NCI-H1092 treated with DMSO at 0.1 percent for 48 hours (cell line): ENCODE results near the gene NFIL3.
A peak's percentile ranks its signal among the peaks of the same experiment; 100 is the strongest.
"Not testable (repeated sequence)": the region's sequence is repeated elsewhere in the genome, so short reads cannot be mapped to it uniquely, and the experiment has no call there.

Source experiments
- DNase-seq: peaks from one replicate; lab custom pipeline; 2025; lab: John Stamatoyannopoulos, UW

The NFIL3 gene, protein sequence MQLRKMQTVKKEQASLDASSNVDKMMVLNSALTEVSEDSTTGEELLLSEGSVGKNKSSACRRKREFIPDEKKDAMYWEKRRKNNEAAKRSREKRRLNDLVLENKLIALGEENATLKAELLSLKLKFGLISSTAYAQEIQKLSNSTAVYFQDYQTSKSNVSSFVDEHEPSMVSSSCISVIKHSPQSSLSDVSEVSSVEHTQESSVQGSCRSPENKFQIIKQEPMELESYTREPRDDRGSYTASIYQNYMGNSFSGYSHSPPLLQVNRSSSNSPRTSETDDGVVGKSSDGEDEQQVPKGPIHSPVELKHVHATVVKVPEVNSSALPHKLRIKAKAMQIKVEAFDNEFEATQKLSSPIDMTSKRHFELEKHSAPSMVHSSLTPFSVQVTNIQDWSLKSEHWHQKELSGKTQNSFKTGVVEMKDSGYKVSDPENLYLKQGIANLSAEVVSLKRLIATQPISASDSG

DNA sequence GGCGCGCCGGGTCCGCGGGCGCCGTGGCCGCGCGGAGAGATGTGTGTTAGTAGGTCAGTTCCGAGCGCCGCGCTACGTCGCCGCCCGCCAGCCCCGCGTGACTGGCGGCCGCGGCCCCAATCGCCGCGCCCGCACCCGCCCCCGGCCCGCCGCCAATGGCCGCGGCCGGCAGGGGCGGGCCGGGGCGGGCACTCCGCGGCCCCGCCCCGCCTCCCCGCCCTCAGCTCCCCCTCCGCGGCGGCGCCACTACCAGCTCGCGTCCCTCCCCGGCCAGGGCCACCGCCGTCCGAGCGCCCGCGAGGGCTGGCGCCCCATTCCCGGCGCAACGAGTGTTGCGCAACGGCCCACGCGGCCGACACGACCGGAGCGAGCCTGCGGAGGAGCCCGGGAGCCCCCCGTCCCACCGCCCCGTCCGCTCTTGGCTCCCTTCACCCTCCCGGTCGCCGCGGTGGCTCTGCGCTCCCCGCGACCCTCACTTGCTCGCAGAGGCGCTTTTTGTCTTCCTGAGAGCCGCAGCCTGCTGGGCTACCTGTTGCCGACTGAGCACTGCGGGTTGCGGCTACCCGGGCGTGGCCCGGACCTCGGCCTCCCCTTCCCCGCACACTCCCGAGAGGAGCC is at the start of gene NFIL3:
Gene NFIL3 (minus strand): TSS at position 48 of the 618 bp plus-strand sequence. CDS start 13,098 bp downstream, outside the sequence.
- peak; percentile 75 for DNase-seq

DNA sequence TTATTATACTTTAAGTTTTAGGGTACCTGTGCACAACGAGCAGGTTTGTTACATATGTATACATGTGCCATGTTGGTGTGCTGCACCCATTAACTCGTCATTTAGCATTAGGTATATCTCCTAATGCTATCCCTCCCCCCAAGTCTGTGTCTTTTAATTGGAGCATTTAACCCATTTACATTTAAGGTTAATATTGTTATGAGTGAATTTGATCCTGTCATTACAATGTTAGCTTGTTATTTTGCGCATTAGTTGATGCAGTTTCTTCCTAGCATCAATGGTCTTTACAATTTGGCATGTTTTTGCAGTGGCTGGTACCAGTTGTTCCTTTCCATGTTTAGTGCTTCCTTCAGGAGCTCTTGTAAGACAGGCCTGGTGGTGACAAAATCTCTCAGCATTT is 47.9 kb upstream of the NFIL3 start:
- DNase-seq = not testable (repeated sequence)

DNA sequence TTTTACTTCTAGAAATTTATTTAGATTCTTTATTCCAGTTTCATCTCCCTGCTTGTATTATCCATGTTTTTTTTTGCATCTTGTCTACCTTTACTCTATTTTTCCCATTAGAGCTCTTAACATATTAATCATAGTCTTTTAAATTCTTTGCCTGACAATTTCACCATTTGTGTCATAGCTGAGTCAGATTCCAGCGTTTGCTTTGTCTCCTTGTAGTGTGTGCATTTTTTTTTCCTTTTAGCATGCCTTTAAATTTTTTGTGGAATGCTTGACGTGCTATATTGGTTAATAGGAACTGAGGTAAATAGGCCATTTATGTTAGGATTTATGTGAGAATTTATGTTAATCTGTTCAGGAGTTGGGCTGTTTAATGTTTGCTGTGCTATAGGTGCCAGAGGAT is 41.8 kb upstream of the NFIL3 start:
- no peak for DNase-seq

DNA sequence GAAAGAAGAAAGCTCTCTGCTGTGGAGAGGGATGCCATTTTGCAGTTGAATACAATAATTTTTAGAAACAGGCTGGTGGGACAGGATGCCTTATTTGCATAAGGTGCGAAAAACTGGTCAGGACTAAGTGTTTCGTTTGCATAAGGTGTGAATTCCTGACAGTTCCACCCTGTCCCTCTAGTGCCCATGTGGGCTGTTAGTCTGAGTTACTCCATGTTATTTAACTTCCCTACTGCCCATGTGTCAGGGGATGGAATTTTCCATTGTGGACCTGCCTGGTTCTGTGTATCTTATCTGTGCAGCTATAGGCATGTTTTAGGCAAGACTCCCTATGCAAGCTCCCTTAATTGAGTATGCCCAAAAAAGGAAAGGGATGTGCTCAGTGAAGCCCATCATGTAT is 35.3 kb upstream of the NFIL3 start:
- DNase-seq = no peak

DNA sequence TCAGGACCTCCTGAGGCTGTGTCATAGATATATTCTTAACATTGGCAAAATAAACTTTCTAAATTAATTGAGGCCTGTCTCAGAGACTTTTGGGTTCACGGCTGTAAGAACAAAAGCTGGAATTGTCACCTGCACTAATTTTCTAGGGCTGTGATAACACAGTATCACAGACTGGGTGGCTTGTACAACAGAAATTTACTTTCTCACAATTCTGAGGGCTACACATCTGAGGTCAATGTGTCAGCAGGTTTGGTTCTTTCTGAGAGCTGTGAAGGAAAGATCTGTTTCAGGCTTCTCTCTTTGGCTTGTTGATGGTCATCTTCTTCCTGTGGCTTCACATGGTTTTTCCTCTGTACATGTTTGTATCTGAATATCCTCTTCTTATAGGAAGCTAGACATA is 29.2 kb upstream of the NFIL3 start:
- DNase-seq = no peak

DNA sequence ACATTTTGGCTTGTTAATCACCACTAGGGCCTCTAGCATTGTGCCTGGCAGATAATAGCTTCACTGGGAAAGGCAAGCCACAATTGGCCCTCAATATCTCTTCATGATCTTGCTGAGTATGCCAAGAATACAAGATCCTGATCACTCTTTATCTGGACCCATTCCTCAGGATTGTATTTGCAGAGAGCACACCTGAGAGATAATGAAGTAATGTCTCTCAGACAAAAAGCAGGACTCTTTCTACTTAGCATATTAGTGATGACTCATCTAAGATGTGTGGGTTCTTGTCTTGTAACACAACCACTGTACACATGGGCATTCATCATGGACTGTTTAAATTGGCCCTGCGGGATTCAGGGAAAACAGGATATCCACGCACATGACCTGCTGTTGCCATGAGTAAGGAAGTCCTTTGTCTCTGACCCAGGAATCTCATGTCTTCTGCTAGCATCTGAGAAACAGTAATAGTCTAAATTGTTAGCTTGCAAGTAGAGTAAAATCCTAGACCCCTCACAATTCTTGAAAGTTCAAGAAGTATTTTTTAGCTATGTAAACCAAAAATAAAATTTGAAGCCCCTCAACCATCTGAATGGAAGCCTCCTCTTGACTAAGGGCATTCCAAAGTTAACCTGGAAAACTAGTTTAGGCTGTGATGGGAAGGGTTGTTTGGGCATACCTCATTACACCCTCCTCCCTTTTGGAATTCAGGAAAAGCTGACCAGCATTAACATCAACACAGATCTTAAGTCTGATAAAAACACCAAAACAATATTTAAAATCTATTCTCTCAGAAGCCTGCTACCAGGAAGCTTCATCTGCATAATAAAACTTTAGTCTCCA is 28.0 kb upstream of the NFIL3 start:
- no peak for DNase-seq

DNA sequence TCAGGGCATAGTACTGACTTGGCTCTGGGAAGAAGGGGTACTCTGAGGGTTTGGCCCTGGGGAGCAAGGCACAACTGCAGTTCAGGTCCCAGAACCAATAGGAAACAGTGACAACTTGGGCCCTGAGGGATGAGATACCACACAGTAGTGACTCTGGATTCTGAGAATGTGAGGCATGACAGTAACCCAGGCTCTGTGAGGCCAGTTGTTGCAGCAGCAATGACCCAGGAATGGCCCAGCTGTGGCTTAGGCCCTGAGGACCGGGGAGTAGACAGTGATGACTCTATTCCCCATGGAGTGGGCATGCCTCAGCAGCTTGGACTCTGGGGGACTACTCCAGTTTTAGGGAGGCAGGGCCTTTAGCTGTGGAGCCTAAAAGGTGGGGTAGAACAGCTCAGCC is 21.5 kb upstream of the NFIL3 start:
- DNase-seq = no peak

DNA sequence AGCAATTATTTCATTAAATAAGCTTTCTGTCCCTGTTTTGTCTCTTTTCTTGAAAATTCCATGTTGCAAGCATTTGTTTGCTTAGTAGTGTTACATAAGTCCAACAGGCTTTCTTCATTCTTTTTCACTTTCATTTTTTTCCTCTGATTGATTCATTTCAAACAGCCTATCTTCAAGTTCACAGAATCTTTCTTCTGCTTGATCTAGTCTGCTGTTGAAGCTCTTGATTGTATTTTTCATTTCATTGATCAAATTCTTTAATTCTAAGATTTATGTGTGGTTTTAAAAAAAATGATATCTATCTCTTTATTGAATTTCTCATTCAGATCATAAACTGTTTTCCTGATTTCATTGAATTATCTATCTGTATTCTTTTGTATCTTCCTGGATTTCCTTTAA is 20.4 kb upstream of the NFIL3 start:
- no peak for DNase-seq

DNA sequence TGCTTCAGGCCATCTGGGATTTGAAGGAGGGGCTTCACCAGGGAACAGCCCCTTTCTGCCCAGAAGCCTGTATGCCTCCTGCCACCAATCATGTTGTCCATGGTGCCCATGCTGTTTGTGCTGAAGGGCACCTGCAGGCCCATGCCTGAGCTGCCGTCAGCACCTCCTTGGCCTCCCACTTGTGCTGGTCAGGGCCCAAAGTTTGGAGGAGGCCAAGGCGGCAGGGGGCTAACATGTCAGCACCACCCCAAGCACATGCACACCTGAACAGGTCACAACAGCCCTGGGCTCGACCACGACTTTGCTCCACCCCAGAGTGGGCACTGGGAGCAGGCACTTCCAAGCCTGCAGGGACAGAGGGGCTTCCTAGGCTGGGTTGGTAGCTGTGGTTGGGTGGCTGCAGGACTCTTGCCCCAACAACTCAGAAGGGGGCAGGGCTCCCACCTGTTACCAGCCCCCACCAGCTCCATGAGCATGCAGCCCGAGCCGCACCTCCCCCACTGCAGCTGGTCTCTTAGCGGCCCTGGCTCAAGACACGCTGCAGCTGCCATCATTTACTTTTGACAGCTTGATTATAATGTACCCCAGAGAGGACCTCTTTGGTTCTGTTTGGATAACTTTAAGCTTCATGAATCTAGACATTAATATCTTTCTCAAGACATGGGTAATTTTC is 19.8 kb upstream of the NFIL3 start:
- DNase-seq = no peak

DNA sequence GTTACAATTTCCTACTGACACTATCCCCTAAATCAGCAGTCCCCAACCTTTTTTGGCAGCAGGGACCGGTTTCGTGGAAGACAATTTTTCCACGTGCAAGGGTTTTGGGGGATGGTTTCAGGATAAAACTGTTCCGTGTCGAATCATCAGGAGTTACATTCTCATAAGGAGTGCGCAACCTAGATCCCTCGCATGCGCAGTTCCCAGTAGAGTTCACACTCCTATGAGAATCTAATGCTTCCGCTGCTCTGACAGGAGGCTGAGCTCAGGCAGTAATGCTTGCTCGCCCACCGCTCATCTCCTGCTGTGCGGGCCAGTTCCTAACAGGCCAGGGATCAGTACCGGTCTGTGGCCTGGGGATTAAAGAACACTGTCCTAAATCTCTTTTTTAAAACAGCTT is 13.2 kb upstream of the NFIL3 start:
- DNase-seq = no peak

DNA sequence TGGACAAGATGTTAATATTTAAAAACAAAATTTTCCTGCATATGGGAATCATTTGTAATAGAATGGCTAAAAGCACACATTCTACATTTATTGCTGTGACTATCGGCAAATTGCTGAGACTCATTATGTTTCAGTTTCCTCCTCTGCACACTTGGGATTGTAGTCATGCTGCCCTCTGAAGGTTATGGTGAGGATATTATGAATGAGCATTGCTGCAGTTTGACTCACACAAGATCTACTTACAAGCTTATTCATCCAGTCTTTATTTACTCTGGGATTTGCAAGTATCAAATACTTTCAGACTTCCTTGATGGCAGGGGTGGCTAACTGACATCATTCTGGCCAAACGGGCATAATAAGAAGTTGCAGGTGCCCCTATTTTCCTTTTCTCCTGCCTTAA is 9.5 kb upstream of the NFIL3 start:
- no peak for DNase-seq

DNA sequence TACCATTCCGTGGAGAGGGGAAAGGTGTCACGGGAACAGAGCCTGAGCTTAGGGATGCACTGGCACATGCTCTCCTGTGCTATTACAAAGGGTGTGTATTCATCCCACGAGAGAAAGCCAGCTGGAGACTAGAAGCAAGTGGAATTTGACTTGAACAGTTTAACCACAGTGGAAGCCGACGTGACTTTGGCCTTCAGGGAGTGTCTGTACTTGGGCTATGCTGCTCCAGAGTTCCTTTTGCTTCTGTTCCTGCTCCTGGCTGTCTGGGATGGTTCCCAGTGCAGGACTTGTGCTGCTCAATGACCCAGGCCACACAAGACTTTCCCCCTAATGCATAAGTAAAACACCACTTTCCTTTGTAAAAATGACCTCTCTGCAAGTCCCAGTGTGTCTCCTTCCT is 7.9 kb upstream of the NFIL3 start:
- no peak for DNase-seq

DNA sequence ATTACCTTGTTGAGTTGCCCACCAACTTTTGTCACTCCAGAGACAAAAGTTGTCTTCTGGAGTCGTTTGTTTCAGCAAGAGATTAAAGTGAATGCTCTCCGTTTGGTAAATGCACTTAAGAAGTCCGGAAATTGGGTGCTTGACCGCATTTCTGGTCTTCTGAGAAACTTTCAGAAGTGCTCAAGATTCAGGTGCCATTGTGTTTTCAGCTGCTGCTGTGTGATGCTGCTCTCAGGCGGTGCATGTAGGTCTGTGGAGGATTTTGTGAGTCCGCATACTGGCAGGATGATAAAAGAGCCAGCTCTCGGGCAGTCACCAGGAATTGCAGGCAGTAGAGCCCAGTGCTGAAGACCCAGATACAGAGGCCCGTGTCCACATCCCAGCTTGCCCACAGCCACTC is 5.9 kb upstream of the NFIL3 start:
- no peak for DNase-seq

DNA sequence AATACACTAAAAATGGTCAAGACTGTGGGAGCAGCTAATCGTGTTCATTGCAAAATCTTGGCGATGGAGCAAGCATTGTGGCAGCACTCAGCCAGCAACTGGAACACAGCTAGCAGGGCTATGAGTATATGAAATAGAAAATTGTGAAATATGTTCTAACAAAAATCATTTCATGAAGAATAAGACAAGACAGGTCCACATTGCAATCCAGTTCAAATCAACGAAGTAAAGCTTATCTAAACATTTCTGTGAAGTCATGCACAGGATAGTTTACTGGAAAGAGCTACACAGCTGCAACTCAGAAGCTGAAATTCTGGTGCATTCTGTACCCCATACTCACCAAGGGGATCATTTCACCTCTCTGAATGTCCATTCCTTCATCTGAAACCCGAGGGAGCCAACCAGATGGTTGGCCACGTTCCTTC is 5.3 kb upstream of the NFIL3 start:
- no peak for DNase-seq

DNA sequence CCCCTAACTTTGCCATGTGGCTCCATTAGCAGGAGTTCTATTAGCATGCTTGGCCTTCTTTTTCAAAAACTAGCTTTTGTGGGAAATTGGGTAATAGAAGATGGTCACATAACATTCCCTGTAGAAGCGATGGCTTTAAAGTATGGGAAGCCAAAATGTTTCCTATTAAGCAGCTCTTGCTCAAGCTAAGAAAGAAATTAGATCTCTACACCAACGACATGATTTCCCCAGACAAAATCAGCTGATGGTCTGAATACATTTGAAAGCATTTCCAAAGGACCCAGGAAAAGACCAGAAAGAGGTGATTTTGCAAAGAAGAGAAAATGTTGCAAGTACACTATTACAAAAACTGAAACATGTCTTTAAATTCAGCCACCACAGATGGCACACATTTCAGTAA is 4.8 kb upstream of the NFIL3 start:
- no peak for DNase-seq

DNA sequence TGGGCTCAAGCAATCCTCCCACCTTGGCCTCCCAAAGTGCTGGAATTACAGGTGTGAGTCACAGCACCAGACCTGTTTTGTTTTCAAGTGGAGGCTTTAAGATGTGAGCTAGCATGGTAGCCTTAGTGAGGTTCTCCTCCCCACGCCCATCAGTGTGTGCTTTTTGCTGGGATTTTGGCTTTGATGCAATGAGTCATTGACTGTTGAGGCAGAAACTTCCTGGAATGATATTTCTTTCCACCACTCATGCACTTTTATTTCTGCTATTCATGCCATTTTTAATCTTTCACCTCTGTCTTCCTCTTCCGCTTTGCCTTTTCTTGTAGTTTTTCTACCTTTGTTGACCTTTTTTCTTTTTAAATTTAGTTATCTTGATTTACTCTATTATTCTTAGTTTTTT is 4.2 kb upstream of the NFIL3 start:
- DNase-seq = no peak

DNA sequence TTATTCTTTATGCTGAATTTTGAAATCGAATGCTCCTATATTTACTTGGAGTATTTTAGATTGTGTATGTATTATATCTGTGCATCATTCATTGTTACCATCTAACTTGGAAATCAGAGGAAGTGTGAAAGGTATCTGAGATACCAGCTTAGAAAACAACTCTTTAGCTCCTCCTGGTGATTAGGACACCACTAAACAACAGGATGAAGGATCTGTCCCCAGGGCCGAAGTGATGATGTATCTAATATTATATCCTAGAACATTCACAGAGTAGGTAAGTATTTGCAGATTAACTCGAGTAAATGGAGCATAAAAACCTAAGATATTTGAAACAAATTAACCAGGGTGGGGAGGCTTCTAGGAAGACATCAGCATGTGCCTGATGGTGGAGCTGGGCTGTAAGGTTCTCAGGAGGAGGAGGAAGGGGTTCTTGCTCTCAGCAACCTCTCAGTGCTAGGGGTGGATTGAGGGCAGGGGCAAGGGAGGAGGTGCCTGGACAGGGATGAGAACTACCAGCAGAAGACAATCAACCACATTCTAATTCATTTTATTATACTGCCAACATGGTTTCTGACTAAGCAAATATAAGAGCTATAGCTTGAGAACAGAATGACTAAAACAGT is 2.6 kb upstream of the NFIL3 start:
- peak; percentile 33 for DNase-seq

DNA sequence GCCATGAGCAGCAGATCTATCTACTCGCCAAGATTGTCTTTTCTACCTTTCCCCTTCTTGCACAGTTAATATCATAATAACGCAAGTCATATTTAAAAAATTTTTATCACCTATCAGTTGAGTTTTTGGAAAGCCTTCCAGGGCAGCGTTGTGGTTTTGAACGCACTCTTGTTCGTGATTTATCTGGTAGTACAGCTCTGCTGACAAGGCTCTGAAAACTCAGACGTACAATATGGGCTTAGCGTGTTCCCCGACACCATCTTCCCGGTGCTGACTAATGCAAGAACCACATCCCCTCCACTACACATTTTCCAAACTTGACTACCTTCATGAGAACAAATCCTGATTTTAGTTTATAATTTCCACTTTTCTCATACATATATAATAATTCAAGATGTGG is 1.6 kb upstream of the NFIL3 start:
- no peak for DNase-seq

DNA sequence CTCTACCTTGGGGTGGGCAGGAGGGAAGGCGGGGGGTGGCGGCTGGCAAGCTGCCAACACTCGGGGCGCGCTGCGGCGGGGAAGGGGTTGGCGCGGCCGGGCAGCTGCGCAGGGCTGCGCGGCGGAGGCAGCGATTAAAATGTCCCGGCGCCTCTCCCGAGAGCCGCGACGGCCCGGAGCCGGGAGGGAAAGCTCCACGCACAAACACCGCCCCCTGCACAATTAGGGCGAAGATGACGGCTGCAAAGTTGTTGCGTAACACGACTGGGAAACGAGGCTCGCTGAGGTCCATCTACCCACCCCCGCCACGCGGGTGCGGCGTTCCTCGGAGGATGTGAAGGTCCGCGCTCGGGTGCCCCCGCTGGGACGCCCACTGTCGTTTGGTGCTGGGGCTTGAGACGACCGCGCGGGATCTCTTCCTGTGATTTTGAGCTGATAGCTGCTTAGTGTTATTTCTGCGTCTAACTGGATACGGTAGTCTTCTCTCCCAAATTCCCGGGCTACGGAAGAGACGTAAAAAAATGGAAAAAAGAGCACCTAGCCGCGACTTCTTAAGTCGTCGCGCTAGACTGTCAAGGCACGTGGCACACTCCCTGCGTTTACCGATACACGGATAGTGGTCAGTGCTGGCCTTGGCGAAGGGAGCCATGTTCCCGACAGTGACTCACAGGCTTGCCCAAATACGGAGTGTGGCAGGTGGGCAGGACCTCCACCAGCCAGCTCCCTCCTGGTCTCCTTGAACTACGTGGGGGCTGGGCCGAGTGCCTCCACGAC is 958 bp upstream of the NFIL3 start:
- DNase-seq = peak; percentile 60

DNA sequence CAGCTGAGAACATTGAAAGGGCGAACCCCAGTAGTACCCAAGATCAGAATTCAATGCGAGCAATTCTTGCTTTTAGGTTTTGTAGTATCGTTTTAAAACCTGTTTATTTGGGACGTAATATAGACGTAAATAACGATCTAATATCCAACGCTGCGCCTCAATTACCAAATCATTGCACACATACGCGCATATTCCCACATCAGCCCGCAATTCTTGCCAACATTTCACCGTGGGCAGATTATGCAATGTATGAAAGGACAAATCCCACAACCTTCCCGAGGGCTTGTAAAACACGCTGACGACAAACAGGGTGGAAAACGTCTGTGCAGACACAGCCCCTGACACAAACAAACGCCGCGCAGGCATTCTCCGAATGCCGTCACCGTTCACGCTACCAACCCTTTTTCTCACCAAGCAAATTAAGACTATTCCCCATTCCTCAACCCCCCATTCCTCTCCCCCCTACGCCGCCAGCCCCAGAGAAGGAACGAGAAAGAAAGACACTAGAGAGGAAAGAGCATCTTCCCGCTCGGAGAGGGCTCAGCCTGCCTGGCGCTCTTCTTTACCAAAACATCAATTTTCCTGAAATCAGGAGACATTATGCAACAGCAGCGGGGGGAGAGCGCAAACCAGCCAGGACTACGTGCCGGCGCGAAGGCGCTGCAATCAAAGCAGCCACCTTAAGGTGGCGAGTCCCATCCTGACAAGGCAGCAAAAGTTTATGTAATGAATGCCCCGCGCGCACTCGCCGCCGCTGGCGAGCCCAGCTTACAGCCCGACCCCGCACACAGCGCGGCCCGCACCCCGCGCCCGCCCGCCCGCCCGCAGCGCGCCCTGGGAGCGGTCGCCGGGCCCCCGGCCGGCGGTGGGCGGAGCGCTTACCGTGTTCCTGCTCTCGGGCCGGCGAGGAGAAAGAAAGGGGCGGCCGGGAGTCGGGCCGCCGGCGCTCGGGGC is 597 bp downstream of the NFIL3 start:
- DNase-seq = peak; percentile 60
